OCI-LY7 (cell line): Measurements from ENCODE around the gene CEP78.

ENCODE experiments used
- EZH2phosphoT487 ChIP-seq: fragments of 200-600 bp; sonication (generic); IDR thresholded peaks from 2 replicates; pipeline ENCODE4 v1.6.1; 2018; ENCODE audit warnings: low read depth, borderline replicate concordance, mild to moderate bottlenecking, mixed run types, antibody characterized with exemption, low read length, moderate library complexity, mixed read lengths
- TF ChIP-seq, protein P1 (sequence below): fragments of 200-600 bp; sonication (generic); conservative IDR thresholded peaks from 2 replicates; pipeline ENCODE4 v1.5.1; 2014; ENCODE audit warnings: mild to moderate bottlenecking, antibody characterized with exemption, low read length, moderate library complexity, mixed read lengths

DNA sequence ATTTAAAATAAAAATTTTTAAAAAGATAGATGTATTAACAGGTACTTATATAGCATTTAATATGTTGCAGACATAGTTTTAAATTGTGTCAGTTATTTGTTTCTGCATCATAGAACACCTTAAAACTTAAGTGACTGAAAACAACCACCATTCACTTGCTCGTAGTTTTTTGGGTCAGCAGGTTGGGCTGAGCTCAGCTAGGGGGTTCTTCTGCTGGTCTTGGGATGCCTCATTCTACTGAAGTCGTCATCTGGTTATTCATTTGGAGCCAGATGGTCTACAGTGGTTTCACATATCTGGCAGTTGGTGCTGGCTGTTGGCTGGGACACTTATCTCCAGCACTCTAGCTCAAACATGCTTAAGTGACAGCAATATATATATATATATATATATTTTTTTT is 90.7 kb downstream of the CEP78 start:
- no peak for TF ChIP-seq EZH2phosphoT487
- TF ChIP-seq, protein P1, sequence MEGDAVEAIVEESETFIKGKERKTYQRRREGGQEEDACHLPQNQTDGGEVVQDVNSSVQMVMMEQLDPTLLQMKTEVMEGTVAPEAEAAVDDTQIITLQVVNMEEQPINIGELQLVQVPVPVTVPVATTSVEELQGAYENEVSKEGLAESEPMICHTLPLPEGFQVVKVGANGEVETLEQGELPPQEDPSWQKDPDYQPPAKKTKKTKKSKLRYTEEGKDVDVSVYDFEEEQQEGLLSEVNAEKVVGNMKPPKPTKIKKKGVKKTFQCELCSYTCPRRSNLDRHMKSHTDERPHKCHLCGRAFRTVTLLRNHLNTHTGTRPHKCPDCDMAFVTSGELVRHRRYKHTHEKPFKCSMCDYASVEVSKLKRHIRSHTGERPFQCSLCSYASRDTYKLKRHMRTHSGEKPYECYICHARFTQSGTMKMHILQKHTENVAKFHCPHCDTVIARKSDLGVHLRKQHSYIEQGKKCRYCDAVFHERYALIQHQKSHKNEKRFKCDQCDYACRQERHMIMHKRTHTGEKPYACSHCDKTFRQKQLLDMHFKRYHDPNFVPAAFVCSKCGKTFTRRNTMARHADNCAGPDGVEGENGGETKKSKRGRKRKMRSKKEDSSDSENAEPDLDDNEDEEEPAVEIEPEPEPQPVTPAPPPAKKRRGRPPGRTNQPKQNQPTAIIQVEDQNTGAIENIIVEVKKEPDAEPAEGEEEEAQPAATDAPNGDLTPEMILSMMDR: no peak
